Stimulated activated CD4-positive, alpha-beta T cell treated with anti-CD3 and anti-CD28 coated beads, TNF-alpha, amount 100 ng/mL, for 1 hour (primary cell): Measurements from ENCODE around the gene SORBS2.

Experiments used
- DNase-seq, 3 donors: peaks; one replicate each; pipeline ENCODE4 v3.0.0-alpha.2; 2020; ENCODE audit warnings: low read depth in 3 of 3, low spot score in 1 of 3

Gene SORBS2

GRCh38 chr4:185682236-185682635 lies 129.8 kb downstream of the SORBS2 start:
- DNase-seq = no peak

GRCh38 chr4:185681604-185682003 lies 130.4 kb downstream of the SORBS2 start:
- DNase-seq = no peak

GRCh38 chr4:185680617-185681016 lies 131.4 kb downstream of the SORBS2 start:
- no peak for DNase-seq

- DNase-seq = no peak
Observed at GRCh38 chr4:185679523-185679922, 132.5 kb downstream of the SORBS2 start.

GRCh38 chr4:185677637-185678314 lies 134.2 kb downstream of the SORBS2 start:
- no peak for DNase-seq

- no peak for DNase-seq
Observed at GRCh38 chr4:185672618-185673017, 139.4 kb downstream of the SORBS2 start.

GRCh38 chr4:185672151-185672550 lies 139.8 kb downstream of the SORBS2 start:
- no peak for DNase-seq

GRCh38 chr4:185671496-185671895 lies 140.5 kb downstream of the SORBS2 start:
- no peak for DNase-seq

- DNase-seq = no peak
Observed at GRCh38 chr4:185671066-185671465, 140.9 kb downstream of the SORBS2 start.

GRCh38 chr4:185669288-185669687 lies 142.7 kb downstream of the SORBS2 start:
- DNase-seq = no peak

GRCh38 chr4:185666156-185666555 lies 145.8 kb downstream of the SORBS2 start:
- no peak for DNase-seq

GRCh38 chr4:185665655-185666054 lies 146.3 kb downstream of the SORBS2 start:
- DNase-seq = no peak

GRCh38 chr4:185664481-185664880 lies 147.5 kb downstream of the SORBS2 start:
- no peak for DNase-seq

GRCh38 chr4:185662030-185662778 lies 149.8 kb downstream of the SORBS2 start:
- no peak for DNase-seq

GRCh38 chr4:185660340-185660739 lies 151.7 kb downstream of the SORBS2 start:
- DNase-seq = no peak

GRCh38 chr4:185657699-185658098 lies 154.3 kb downstream of the SORBS2 start:
- no peak for DNase-seq

- DNase-seq = no peak
Observed at GRCh38 chr4:185657183-185657582, 154.8 kb downstream of the SORBS2 start.

GRCh38 chr4:185656467-185656931 lies 155.5 kb downstream of the SORBS2 start:
- DNase-seq = no peak

- no peak for DNase-seq
Observed at GRCh38 chr4:185654965-185655554, 156.9 kb downstream of the SORBS2 start.

- DNase-seq = no peak
Observed at GRCh38 chr4:185654311-185654710, 157.7 kb downstream of the SORBS2 start.

- DNase-seq = no peak
Observed at GRCh38 chr4:185651851-185652250, 160.1 kb downstream of the SORBS2 start.

- no peak for DNase-seq
Observed at GRCh38 chr4:185651137-185651677, 160.8 kb downstream of the SORBS2 start.
